ENCODE measurements around the gene MRPS31. TPM values are rescaled to one million over a fixed set of nuclear protein-coding genes. Genes with fewer than 3 reads are reported as not detected.

The MRPS31 gene
- total RNA-seq, 4 donors from 2014 or later, result 13.8 to 25.3 (median 15.8) TPM

DNA sequence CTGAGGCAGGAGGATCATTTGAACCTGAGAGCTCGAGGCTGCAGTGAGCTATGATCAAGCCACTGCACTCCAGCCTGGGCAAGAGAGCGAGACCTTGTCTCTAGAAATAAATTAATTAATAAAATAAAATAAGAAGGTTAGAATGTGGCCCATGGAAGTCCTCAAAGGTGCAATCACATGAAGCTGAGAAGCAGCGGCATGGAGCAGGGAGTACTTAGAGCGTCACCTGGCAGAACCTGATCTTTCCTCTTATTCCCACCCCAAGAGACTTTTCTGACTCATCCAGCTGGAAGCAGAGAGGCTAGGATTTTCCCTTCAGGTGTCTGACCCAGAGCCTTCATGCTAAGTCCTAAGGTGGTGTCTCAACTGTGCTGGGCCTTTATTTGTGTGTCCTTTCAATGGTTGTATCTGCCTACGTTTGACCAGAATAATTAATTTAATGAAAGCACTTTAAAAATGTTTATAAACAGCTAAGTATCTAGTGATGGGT, 8.9 kb upstream of the MRPS31 start:
- H3K4me1 ChIP-seq, result peaks cover 0 to 11% (median 0%) of the 10 kb centered on the region in 3 donors
- no peaks in the 10 kb centered on the region for H3K9me3 ChIP-seq
- no peaks in the 10 kb centered on the region for H3K36me3 ChIP-seq
- WGBS, 2 donors (ENCODE audit: low coverage in 1 of 2), result 80 to 89% methylated on average over 5 of the region's 5 CpGs
- H3K27ac ChIP-seq, result no peak overlapping the region
- TF ChIP-seq EP300 (IDR thresholded peaks at IDR 0.05) (no peak), POLR2A (IDR thresholded peaks at IDR 0.05) (no peak), POLR2AphosphoS5 (IDR thresholded peaks at IDR 0.05) (no peak)
- TF ChIP-seq, protein P1, sequence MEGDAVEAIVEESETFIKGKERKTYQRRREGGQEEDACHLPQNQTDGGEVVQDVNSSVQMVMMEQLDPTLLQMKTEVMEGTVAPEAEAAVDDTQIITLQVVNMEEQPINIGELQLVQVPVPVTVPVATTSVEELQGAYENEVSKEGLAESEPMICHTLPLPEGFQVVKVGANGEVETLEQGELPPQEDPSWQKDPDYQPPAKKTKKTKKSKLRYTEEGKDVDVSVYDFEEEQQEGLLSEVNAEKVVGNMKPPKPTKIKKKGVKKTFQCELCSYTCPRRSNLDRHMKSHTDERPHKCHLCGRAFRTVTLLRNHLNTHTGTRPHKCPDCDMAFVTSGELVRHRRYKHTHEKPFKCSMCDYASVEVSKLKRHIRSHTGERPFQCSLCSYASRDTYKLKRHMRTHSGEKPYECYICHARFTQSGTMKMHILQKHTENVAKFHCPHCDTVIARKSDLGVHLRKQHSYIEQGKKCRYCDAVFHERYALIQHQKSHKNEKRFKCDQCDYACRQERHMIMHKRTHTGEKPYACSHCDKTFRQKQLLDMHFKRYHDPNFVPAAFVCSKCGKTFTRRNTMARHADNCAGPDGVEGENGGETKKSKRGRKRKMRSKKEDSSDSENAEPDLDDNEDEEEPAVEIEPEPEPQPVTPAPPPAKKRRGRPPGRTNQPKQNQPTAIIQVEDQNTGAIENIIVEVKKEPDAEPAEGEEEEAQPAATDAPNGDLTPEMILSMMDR (IDR thresholded peaks at IDR 0.05), result no peak
- H3K4me3 ChIP-seq, result no peak overlapping the region
- H3K27me3 ChIP-seq, result no peaks in the 10 kb centered on the region
- ATAC-seq, result no peak

DNA sequence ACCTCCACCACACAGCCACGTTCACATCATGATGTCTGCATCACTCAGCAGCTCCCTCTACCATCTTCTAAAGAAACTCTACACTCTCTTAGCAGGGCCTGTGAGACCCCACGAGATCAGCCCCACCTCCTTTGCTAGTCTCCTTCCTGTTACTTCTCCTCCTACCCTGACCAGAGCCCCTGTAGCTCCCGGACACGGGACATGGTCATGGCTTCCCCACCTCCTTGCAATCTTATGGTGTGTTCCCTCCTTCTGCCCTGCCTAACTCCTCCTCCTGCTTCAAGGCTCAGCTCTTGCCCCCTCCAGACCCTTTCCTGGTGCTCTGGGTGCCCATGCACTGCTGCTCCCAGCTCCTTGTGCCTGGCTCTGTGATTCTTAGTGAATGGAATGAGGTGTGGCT, 8.1 kb upstream of the MRPS31 start:
- no peaks in the 10 kb centered on the region for H3K36me3 ChIP-seq
- no peak overlapping the region for H3K4me3 ChIP-seq
- ATAC-seq, result no peak
- H3K27me3 ChIP-seq, result no peaks in the 10 kb centered on the region
- no peaks in the 10 kb centered on the region for H3K9me3 ChIP-seq
- no peak overlapping the region for H3K27ac ChIP-seq
- TF ChIP-seq, protein P1 (IDR thresholded peaks at IDR 0.05), result no peak
- TF ChIP-seq POLR2AphosphoS5 (IDR thresholded peaks at IDR 0.05), result no peak
- peaks cover 0 to 11% (median 0%) of the 10 kb centered on the region in 3 donors for H3K4me1 ChIP-seq
- WGBS, 2 donors (ENCODE audit: low coverage in 1 of 2), result 24 to 36% methylated on average over 3 to 4 of the region's 4 CpGs

DNA sequence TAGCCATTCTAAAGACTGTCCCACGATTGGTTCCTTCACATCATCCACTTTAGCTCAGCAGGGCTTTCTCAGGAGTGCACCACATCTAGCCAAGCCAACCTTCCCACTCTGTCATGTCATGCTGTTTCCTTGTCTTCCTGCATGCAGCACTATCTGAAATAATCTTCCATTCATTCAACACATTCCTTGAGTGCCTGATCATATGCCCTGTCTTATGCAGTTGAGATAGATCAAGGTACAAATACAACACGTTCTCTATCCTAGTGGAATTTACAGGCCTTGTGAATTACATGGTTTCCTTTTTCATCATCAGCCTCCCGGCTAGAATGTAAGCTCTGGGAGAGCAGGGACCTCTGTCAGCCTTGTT, 6.8 kb upstream of the MRPS31 start:
- H3K4me3 ChIP-seq, result no peak overlapping the region
- H3K36me3 ChIP-seq, result no peaks in the 10 kb centered on the region
- no peaks in the 10 kb centered on the region for H3K27me3 ChIP-seq
- peaks cover 0 to 11% (median 0%) of the 10 kb centered on the region in 3 donors for H3K4me1 ChIP-seq
- TF ChIP-seq EP300 (IDR thresholded peaks at IDR 0.05), result no peak
- no peak for TF ChIP-seq POLR2AphosphoS5 (IDR thresholded peaks at IDR 0.05)
- TF ChIP-seq POLR2A (IDR thresholded peaks at IDR 0.05), result no peak
- TF ChIP-seq, protein P1 (IDR thresholded peaks at IDR 0.05), result no peak
- WGBS, 2 donors (ENCODE audit: low coverage in 1 of 2), result 26 to 41% methylated on average over 2 to 3 of the region's 3 CpGs
- no peak for ATAC-seq
- no peaks in the 10 kb centered on the region for H3K9me3 ChIP-seq
- H3K27ac ChIP-seq, result peak overlapping the region in 1 of 4 donors; percentile 13

DNA sequence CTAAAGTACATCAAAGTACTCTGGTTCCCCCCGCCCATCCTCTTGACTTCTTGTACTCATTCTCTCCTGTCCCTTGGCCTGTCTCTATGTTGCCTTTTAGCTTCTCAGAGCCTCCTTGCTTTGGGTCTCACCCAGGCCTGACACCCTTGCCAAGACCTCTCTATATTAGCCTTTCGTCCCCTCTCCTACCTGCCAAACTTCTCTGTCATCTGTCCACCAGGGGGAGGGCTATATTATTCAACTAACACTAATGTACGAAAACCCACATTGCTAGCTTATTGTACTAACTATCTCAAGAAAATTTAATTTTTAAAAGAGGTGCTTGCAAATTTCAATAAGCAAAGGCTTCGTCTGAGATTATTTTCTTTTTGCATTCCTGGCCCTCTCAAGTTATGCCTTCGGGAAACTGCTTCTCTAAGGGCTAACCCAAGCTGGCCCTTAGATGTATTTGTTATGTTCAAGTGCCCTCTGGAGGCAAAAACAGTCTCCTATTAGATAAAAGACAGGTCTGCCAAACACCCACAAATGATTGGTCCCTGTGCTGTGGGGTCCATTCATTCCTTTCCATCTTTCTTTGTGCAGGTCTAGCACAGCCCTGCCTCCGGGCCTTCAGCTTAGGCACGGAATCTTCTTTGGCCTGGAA, 6.3 kb upstream of the MRPS31 start:
- H3K27me3 ChIP-seq, result no peaks in the 10 kb centered on the region
- H3K4me3 ChIP-seq, result peak overlapping the region; percentile 15 to 26
- no peak for TF ChIP-seq EP300 (IDR thresholded peaks at IDR 0.05)
- no peak for TF ChIP-seq POLR2AphosphoS5 (IDR thresholded peaks at IDR 0.05)
- TF ChIP-seq, protein P1 (IDR thresholded peaks at IDR 0.05), result peak; percentile 49 to 68 (median 62)
- TF ChIP-seq POLR2A (IDR thresholded peaks at IDR 0.05), result no peak
- H3K36me3 ChIP-seq, result no peaks in the 10 kb centered on the region
- H3K9me3 ChIP-seq, result no peaks in the 10 kb centered on the region
- H3K4me1 ChIP-seq, result peaks cover 0 to 11% (median 0%) of the 10 kb centered on the region in 3 donors
- H3K27ac ChIP-seq, result peak overlapping the region in 1 of 4 donors; percentile 13
- peak; percentile 77 for ATAC-seq
- WGBS, 2 donors (ENCODE audit: low coverage in 1 of 2), result 14 to 17% methylated on average over 6 to 7 of the region's 7 CpGs

DNA sequence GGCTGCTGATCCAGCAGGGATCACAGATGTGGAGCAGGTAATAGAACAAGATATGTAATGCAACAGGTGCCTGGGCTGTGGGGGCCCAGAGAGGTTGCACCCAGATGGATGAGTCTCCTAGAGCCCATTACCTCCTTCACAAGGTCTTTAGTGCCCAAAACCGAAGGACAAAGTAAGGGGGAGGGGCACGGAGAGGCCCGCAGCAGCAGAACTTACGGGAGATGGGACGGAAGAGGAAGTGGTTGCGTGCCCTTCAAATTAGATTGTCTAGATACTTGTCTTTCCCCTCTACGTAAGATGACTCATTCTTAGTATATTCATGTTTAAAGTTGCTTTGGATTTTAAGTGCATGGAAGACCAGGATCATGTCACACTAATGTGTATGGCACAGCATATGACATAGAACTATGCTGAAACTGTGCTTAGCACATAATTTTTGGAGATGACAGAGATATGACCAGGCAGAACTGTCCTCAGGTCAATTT, 5.7 kb upstream of the MRPS31 start:
- no peak overlapping the region for H3K4me3 ChIP-seq
- peaks cover 0 to 11% (median 0%) of the 10 kb centered on the region in 3 donors for H3K4me1 ChIP-seq
- no peak overlapping the region for H3K27ac ChIP-seq
- TF ChIP-seq, protein P1 (IDR thresholded peaks at IDR 0.05), result no peak
- TF ChIP-seq POLR2AphosphoS5 (IDR thresholded peaks at IDR 0.05) (no peak), EP300 (IDR thresholded peaks at IDR 0.05) (no peak), POLR2A (IDR thresholded peaks at IDR 0.05) (no peak)
- peak; percentile 7 for ATAC-seq
- H3K36me3 ChIP-seq, result no peaks in the 10 kb centered on the region
- WGBS, 2 donors (ENCODE audit: low coverage in 1 of 2), result 57 to 67% methylated on average over 5 to 7 of the region's 7 CpGs
- no peaks in the 10 kb centered on the region for H3K9me3 ChIP-seq
- no peaks in the 10 kb centered on the region for H3K27me3 ChIP-seq

Measured in gastroesophageal sphincter (tissue), 4 donors.